Activated naive CD4-positive, alpha-beta T cell treated with anti-CD3 and anti-CD28 coated beads, Interleukin-2, amount 50 U/mL, for 24 hours (primary cell): ENCODE data around the gene STN1.

Source experiments
- H3K27ac Mint-ChIP-seq: one replicate; pipeline ENCODE4 v1.8.0; 2021; ENCODE audit warnings: mild to moderate bottlenecking, mixed read lengths
- H3K27me3 Mint-ChIP-seq: one replicate; pipeline ENCODE4 v1.8.0; 2021; ENCODE audit warnings: mixed read lengths
- H3K36me3 Mint-ChIP-seq: one replicate; pipeline ENCODE4 v1.8.0; 2021; ENCODE audit warnings: mixed read lengths
- H3K4me1 Mint-ChIP-seq: one replicate; pipeline ENCODE4 v1.8.0; 2021; ENCODE audit warnings: mixed read lengths
- H3K4me3 Mint-ChIP-seq: one replicate; pipeline ENCODE4 v1.8.0; 2021; ENCODE audit warnings: mild to moderate bottlenecking, mixed read lengths
- H3K9me3 Mint-ChIP-seq: one replicate; pipeline ENCODE4 v1.8.0; 2021; ENCODE audit warnings: mixed read lengths

Gene STN1

GRCh38 chr10:103890194-103890658 lies 27.8 kb downstream of the STN1 start:
- H3K27me3 Mint-ChIP-seq, result no peaks in the 10 kb centered on the region
- H3K36me3 Mint-ChIP-seq, result peaks cover 5% of the 10 kb centered on the region
- peak overlapping the region; percentile 55 for H3K27ac Mint-ChIP-seq
- H3K9me3 Mint-ChIP-seq, result no peaks in the 10 kb centered on the region
- no peak overlapping the region for H3K4me3 Mint-ChIP-seq
- peaks cover 45% of the 10 kb centered on the region for H3K4me1 Mint-ChIP-seq

GRCh38 chr10:103889121-103889720 lies 28.8 kb downstream of the STN1 start:
- Mint-ChIP-seq H3K36me3 (peaks cover 5% of the 10 kb centered on the region), H3K9me3 (no peaks in the 10 kb centered on the region), H3K27ac (peak overlapping the region; percentile 86), H3K4me1 (peaks cover 35% of the 10 kb centered on the region), H3K4me3 (no peak overlapping the region), H3K27me3 (no peaks in the 10 kb centered on the region)

GRCh38 chr10:103888113-103888841 lies 29.7 kb downstream of the STN1 start:
- no peaks in the 10 kb centered on the region for H3K9me3 Mint-ChIP-seq
- peaks cover 27% of the 10 kb centered on the region for H3K4me1 Mint-ChIP-seq
- H3K36me3 Mint-ChIP-seq, result peaks cover 7% of the 10 kb centered on the region
- H3K27me3 Mint-ChIP-seq, result no peaks in the 10 kb centered on the region
- H3K27ac Mint-ChIP-seq, result peak overlapping the region; percentile 86
- no peak overlapping the region for H3K4me3 Mint-ChIP-seq

GRCh38 chr10:103885617-103886016 lies 32.4 kb downstream of the STN1 start:
- Mint-ChIP-seq H3K36me3 (peaks cover 19% of the 10 kb centered on the region), H3K4me3 (no peak overlapping the region), H3K27ac (no peak overlapping the region), H3K27me3 (no peaks in the 10 kb centered on the region), H3K9me3 (no peaks in the 10 kb centered on the region), H3K4me1 (peaks cover 26% of the 10 kb centered on the region)

- no peak overlapping the region for H3K4me3 Mint-ChIP-seq
- H3K9me3 Mint-ChIP-seq, result no peaks in the 10 kb centered on the region
- H3K27me3 Mint-ChIP-seq, result no peaks in the 10 kb centered on the region
- H3K4me1 Mint-ChIP-seq, result peaks cover 17% of the 10 kb centered on the region
- peaks cover 22% of the 10 kb centered on the region for H3K36me3 Mint-ChIP-seq
- no peak overlapping the region for H3K27ac Mint-ChIP-seq
Measured at GRCh38 chr10:103884681-103885139, 33.3 kb downstream of the STN1 start.

- H3K27ac Mint-ChIP-seq, result no peak overlapping the region
- no peaks in the 10 kb centered on the region for H3K27me3 Mint-ChIP-seq
- H3K36me3 Mint-ChIP-seq, result peaks cover 30% of the 10 kb centered on the region
- H3K4me3 Mint-ChIP-seq, result no peak overlapping the region
- H3K4me1 Mint-ChIP-seq, result peaks cover 4% of the 10 kb centered on the region
- no peaks in the 10 kb centered on the region for H3K9me3 Mint-ChIP-seq
Measured at GRCh38 chr10:103882285-103883007, 35.5 kb downstream of the STN1 start.

GRCh38 chr10:103881416-103882284 lies 36.3 kb downstream of the STN1 start:
- no peak overlapping the region for H3K27ac Mint-ChIP-seq
- H3K4me1 Mint-ChIP-seq, result peaks cover 4% of the 10 kb centered on the region
- H3K27me3 Mint-ChIP-seq, result no peaks in the 10 kb centered on the region
- H3K4me3 Mint-ChIP-seq, result no peak overlapping the region
- peaks cover 27% of the 10 kb centered on the region for H3K36me3 Mint-ChIP-seq
- no peaks in the 10 kb centered on the region for H3K9me3 Mint-ChIP-seq

GRCh38 chr10:103879831-103880230 lies 38.2 kb downstream of the STN1 start:
- Mint-ChIP-seq H3K9me3 (no peaks in the 10 kb centered on the region), H3K4me3 (no peak overlapping the region), H3K36me3 (peaks cover 27% of the 10 kb centered on the region), H3K4me1 (peaks cover 4% of the 10 kb centered on the region), H3K27ac (peak overlapping the region; percentile 35), H3K27me3 (no peaks in the 10 kb centered on the region)

GRCh38 chr10:103879409-103879808 lies 38.6 kb downstream of the STN1 start:
- H3K27me3 Mint-ChIP-seq, result no peaks in the 10 kb centered on the region
- no peak overlapping the region for H3K27ac Mint-ChIP-seq
- peaks cover 28% of the 10 kb centered on the region for H3K36me3 Mint-ChIP-seq
- H3K4me1 Mint-ChIP-seq, result peaks cover 4% of the 10 kb centered on the region
- H3K9me3 Mint-ChIP-seq, result no peaks in the 10 kb centered on the region
- no peak overlapping the region for H3K4me3 Mint-ChIP-seq

GRCh38 chr10:103877861-103878260 lies 40.1 kb downstream of the STN1 start:
- no peak overlapping the region for H3K27ac Mint-ChIP-seq

GRCh38 chr10:103876155-103876554 lies 41.8 kb downstream of the STN1 start:
- Mint-ChIP-seq H3K4me3 (no peak overlapping the region), H3K27me3 (no peaks in the 10 kb centered on the region), H3K9me3 (no peaks in the 10 kb centered on the region), H3K27ac (no peak overlapping the region), H3K36me3 (peaks cover 18% of the 10 kb centered on the region), H3K4me1 (no peaks in the 10 kb centered on the region)

More at GRCh38 chr10:103877861-103878260, 40.1 kb downstream of the STN1 start:
- Mint-ChIP-seq H3K36me3 (peaks cover 24% of the 10 kb centered on the region), H3K9me3 (no peaks in the 10 kb centered on the region), H3K27me3 (no peaks in the 10 kb centered on the region), H3K4me1 (no peaks in the 10 kb centered on the region), H3K4me3 (no peak overlapping the region)

- no peaks in the 10 kb centered on the region for H3K27me3 Mint-ChIP-seq
Measured at GRCh38 chr10:103874730-103875129, 43.3 kb downstream of the STN1 start.

GRCh38 chr10:103872137-103872931 lies 45.6 kb downstream of the STN1 start:
- H3K27me3 Mint-ChIP-seq, result no peaks in the 10 kb centered on the region
- H3K36me3 Mint-ChIP-seq, result peaks cover 3% of the 10 kb centered on the region
- H3K9me3 Mint-ChIP-seq, result no peaks in the 10 kb centered on the region
- H3K4me3 Mint-ChIP-seq, result no peak overlapping the region
- H3K4me1 Mint-ChIP-seq, result no peaks in the 10 kb centered on the region
- H3K27ac Mint-ChIP-seq, result no peak overlapping the region

More at GRCh38 chr10:103874730-103875129, 43.3 kb downstream of the STN1 start:
- H3K27ac Mint-ChIP-seq, result no peak overlapping the region
- H3K36me3 Mint-ChIP-seq, result peaks cover 13% of the 10 kb centered on the region
- no peaks in the 10 kb centered on the region for H3K9me3 Mint-ChIP-seq
- no peaks in the 10 kb centered on the region for H3K4me1 Mint-ChIP-seq
- no peak overlapping the region for H3K4me3 Mint-ChIP-seq

GRCh38 chr10:103871006-103871405 lies 47.0 kb downstream of the STN1 start:
- no peaks in the 10 kb centered on the region for H3K27me3 Mint-ChIP-seq
- peaks cover 3% of the 10 kb centered on the region for H3K36me3 Mint-ChIP-seq
- H3K4me1 Mint-ChIP-seq, result no peaks in the 10 kb centered on the region
- no peak overlapping the region for H3K27ac Mint-ChIP-seq
- H3K4me3 Mint-ChIP-seq, result no peak overlapping the region
- no peaks in the 10 kb centered on the region for H3K9me3 Mint-ChIP-seq
